ENCODE measurements around the gene ARHGAP1. TPM values are rescaled to one million over a fixed set of nuclear protein-coding genes. Genes with fewer than 3 reads are reported as not detected.

ARHGAP1 gene
- total and polyA plus RNA-seq, 2 of the 13 experiments (the other 11 are each of a cell fraction or from before 2014, with no cell fraction given), result 18.6 to 30.3 TPM

GRCh38 chr11:46719543-46720218, 19.3 kb upstream of the ARHGAP1 start:
- Histone ChIP-seq H3K4me3 (replicated peaks in 1 of 3; ENCODE audit: insufficient read depth in 1 of 3, low read depth in 2 of 3, low read length in 3 of 3) (peak overlapping the region; percentile 76 to 92 (median 83)), H3K79me2 (ENCODE audit: insufficient read depth, low read length) (peaks cover 53% of the 10 kb centered on the region), H3K27me3 (ENCODE audit: control insufficient read depth in 1 of 2, insufficient read depth in 2 of 2, low read length in 2 of 2) (no peaks in the 10 kb centered on the region; a peak in 1 of 5 replicates), H3K27ac (ENCODE audit: extremely low read length, insufficient read depth, low read length) (peak overlapping the region; percentile 92), H3K4me1 (ENCODE audit: insufficient read depth, low read length) (peaks cover 87% of the 10 kb centered on the region), H3K36me3 (replicated peaks in 1 of 2; ENCODE audit: control insufficient read depth in 1 of 2, insufficient read depth in 2 of 2, low read length in 2 of 2) (peaks cover 6 to 18% of the 10 kb centered on the region in 2 experiments), H3K9ac (ENCODE audit: insufficient read depth, low read depth, low read length) (peak overlapping the region; percentile 86), H3K9me3 (ENCODE audit: low read length) (no peaks in the 10 kb centered on the region), H2AFZ (ENCODE audit: low read length) (no peak overlapping the region), H4K20me1 (ENCODE audit: insufficient read depth, low read length) (peaks cover 18% of the 10 kb centered on the region), H3K4me2 (ENCODE audit: low read depth, low read length) (peak overlapping the region; percentile 94)
- ChIA-PET POLR2A (interaction anchor here (0.6 to 12.3 kb wide), 25 partner anchors 9 to 474 kb away, joined by 3 to 272 read pairs (median 6); partner anchors contain the start of genes ARHGAP1, ATG13, MDK and ZNF408), CTCF (ENCODE audit: low intra/inter-chr PET ratio, low total read pairs) (no interaction called here)
- no peak for DNase-seq (ENCODE audit: low spot score)
- in situ Hi-C loops (cut with HindIII; ENCODE audit: extremely low pct_ligation_motif_present, low pct_unique_long_range_greater_than_20kb), result no loop called here
- no peak for FAIRE-seq
- intact Hi-C loops (cut with micrococcal nuclease; ENCODE audit: unreplicated experiment), result loop anchor here (5.0 kb wide), 2 partner anchors 47 to 718 kb away; no protein-coding TSS in a partner anchor
- ATAC-seq, result no peak
- BruUV-seq (replicated peaks), result TSS peak; percentile 43
- WGBS (ENCODE audit: low lambda C conversion rate), result 0% methylated on average over 4 of the region's 25 CpGs
- TF ChIP-seq HOXA5 (CRISPR knock-in tag; IDR thresholded peaks at IDR 0.05), result no peak
- no peak for TF ChIP-seq MLX (CRISPR knock-in tag; IDR thresholded peaks at IDR 0.05)
- no peak for TF ChIP-seq CENPBD1 (CRISPR knock-in tag; IDR thresholded peaks at IDR 0.05; ENCODE audit: borderline replicate concordance, low read depth)
- no peak for TF ChIP-seq MAFG (CRISPR knock-in tag; IDR thresholded peaks at IDR 0.05)
- TF ChIP-seq ZSCAN9 (CRISPR knock-in tag; IDR thresholded peaks at IDR 0.05; ENCODE audit: borderline replicate concordance), result no peak
- TF ChIP-seq DMAP1 (CRISPR knock-in tag; IDR thresholded peaks at IDR 0.05), result no peak
- TF ChIP-seq ZBTB37 (CRISPR knock-in tag; IDR thresholded peaks at IDR 0.05), result no peak
- no peak for TF ChIP-seq ETV5 (CRISPR knock-in tag; IDR thresholded peaks at IDR 0.05; ENCODE audit: borderline replicate concordance)
- no peak for TF ChIP-seq ETS1 (CRISPR knock-in tag; IDR thresholded peaks at IDR 0.05)
- TF ChIP-seq ETV6 (CRISPR knock-in tag; conservative IDR thresholded peaks at IDR 0.05), result no peak
- TF ChIP-seq ZNF816 (CRISPR knock-in tag; IDR thresholded peaks at IDR 0.05; ENCODE audit: borderline replicate concordance), result peak; percentile 52; the same call in 1 of the 2 replicates
- TF ChIP-seq ZNF335 (CRISPR knock-in tag; IDR thresholded peaks at IDR 0.05), result peak; percentile 19; the same call in 1 of the 2 replicates
- TF ChIP-seq ZNF275 (CRISPR knock-in tag; IDR thresholded peaks at IDR 0.05; ENCODE audit: borderline replicate concordance), result no peak
- no peak; the same call in 1 of the 2 replicates for TF ChIP-seq ZNF598 (CRISPR knock-in tag; IDR thresholded peaks at IDR 0.05; ENCODE audit: borderline replicate concordance)
- peak; percentile 47 for TF ChIP-seq ZNF333 (CRISPR knock-in tag; IDR thresholded peaks at IDR 0.05; ENCODE audit: borderline replicate concordance)
- TF ChIP-seq ZNF577 (CRISPR knock-in tag; IDR thresholded peaks at IDR 0.05; ENCODE audit: borderline replicate concordance, low read depth), result no peak
- no peak for TF ChIP-seq LCORL (IDR thresholded peaks at IDR 0.05)
- TF ChIP-seq LCORL (CRISPR knock-in tag; IDR thresholded peaks at IDR 0.05), result no peak
- TF ChIP-seq HDAC6 (IDR thresholded peaks at IDR 0.05; ENCODE audit: low read depth, low read length), result no peak
- no peak for TF ChIP-seq RAD51 (IDR thresholded peaks at IDR 0.05; ENCODE audit: borderline replicate concordance)

All from HepG2 (cell line).